Measurements from ENCODE around the gene FBXO8. TPM values are rescaled to one million over a fixed set of nuclear protein-coding genes. Genes with fewer than 3 reads are reported as not detected.

FBXO8 gene
- total RNA-seq, 1 experiment from 2014 or later = 9.9 TPM

GRCh38 chr4:174244441-174244840 is 39.0 kb downstream of the FBXO8 start:
- no peak overlapping the region for H3K4me3 ChIP-seq
- H3K36me3 ChIP-seq = no peaks in the 10 kb centered on the region
- H3K4me1 ChIP-seq = no peaks in the 10 kb centered on the region
- H3K27ac ChIP-seq = no peak overlapping the region
- H3K9me3 ChIP-seq (replicated peaks) = no peaks in the 10 kb centered on the region
- no peak for DNase-seq
- H3K27me3 ChIP-seq = no peaks in the 10 kb centered on the region

GRCh38 chr4:174241162-174241561 is 42.3 kb downstream of the FBXO8 start:
- Histone ChIP-seq H3K36me3 (no peaks in the 10 kb centered on the region), H3K27ac (no peak overlapping the region), H3K9me3 (replicated peaks) (no peaks in the 10 kb centered on the region), H3K27me3 (no peaks in the 10 kb centered on the region), H3K4me3 (no peak overlapping the region), H3K4me1 (no peaks in the 10 kb centered on the region)
- DNase-seq = no peak

- H3K9me3 ChIP-seq (replicated peaks) = no peaks in the 10 kb centered on the region
- H3K27ac ChIP-seq = no peak overlapping the region
- no peak for DNase-seq
- no peaks in the 10 kb centered on the region for H3K4me1 ChIP-seq
- no peak overlapping the region for H3K4me3 ChIP-seq
- no peaks in the 10 kb centered on the region for H3K27me3 ChIP-seq
- no peaks in the 10 kb centered on the region for H3K36me3 ChIP-seq
These were observed 47.1 kb downstream of the FBXO8 start for GRCh38 chr4:174236359-174236758.

- no peaks in the 10 kb centered on the region for H3K4me1 ChIP-seq
- no peak for DNase-seq
- H3K4me3 ChIP-seq = no peak overlapping the region
- no peaks in the 10 kb centered on the region for H3K36me3 ChIP-seq
- no peaks in the 10 kb centered on the region for H3K27me3 ChIP-seq
- no peak overlapping the region for H3K27ac ChIP-seq
- no peaks in the 10 kb centered on the region for H3K9me3 ChIP-seq (replicated peaks)
These were observed 52.8 kb downstream of the FBXO8 start for GRCh38 chr4:174230680-174231079.

- Histone ChIP-seq H3K27ac (no peak overlapping the region), H3K4me3 (no peak overlapping the region), H3K4me1 (no peaks in the 10 kb centered on the region), H3K36me3 (no peaks in the 10 kb centered on the region), H3K9me3 (replicated peaks) (no peaks in the 10 kb centered on the region), H3K27me3 (no peaks in the 10 kb centered on the region)
- no peak for DNase-seq
These were observed 53.3 kb downstream of the FBXO8 start for GRCh38 chr4:174230148-174230547.

GRCh38 chr4:174228988-174229387 is 54.5 kb downstream of the FBXO8 start:
- no peak overlapping the region for H3K4me3 ChIP-seq
- H3K27me3 ChIP-seq = no peaks in the 10 kb centered on the region
- no peak for DNase-seq

GRCh38 chr4:174225349-174226049 is 58.0 kb downstream of the FBXO8 start:
- Histone ChIP-seq H3K27me3 (no peaks in the 10 kb centered on the region), H3K27ac (no peak overlapping the region), H3K9me3 (replicated peaks) (no peaks in the 10 kb centered on the region), H3K4me3 (no peak overlapping the region), H3K4me1 (no peaks in the 10 kb centered on the region), H3K36me3 (no peaks in the 10 kb centered on the region)
- DNase-seq = no peak

More at GRCh38 chr4:174228988-174229387, 54.5 kb downstream of the FBXO8 start:
- H3K9me3 ChIP-seq (replicated peaks) = no peaks in the 10 kb centered on the region
- H3K4me1 ChIP-seq = no peaks in the 10 kb centered on the region
- H3K27ac ChIP-seq = no peak overlapping the region
- no peaks in the 10 kb centered on the region for H3K36me3 ChIP-seq

- DNase-seq = no peak
- Histone ChIP-seq H3K4me3 (no peak overlapping the region), H3K27ac (no peak overlapping the region), H3K27me3 (no peaks in the 10 kb centered on the region), H3K36me3 (no peaks in the 10 kb centered on the region), H3K4me1 (no peaks in the 10 kb centered on the region), H3K9me3 (replicated peaks) (no peaks in the 10 kb centered on the region)
These were observed 58.9 kb downstream of the FBXO8 start for GRCh38 chr4:174224550-174224949.

- DNase-seq = peak in 1 of 2 experiments; percentile 33
These were observed 61.1 kb downstream of the FBXO8 start for GRCh38 chr4:174222266-174222872.

GRCh38 chr4:174218127-174218790 is 65.2 kb downstream of the FBXO8 start:
- no peaks in the 10 kb centered on the region for H3K9me3 ChIP-seq (replicated peaks)
- no peaks in the 10 kb centered on the region for H3K4me1 ChIP-seq
- H3K36me3 ChIP-seq = no peaks in the 10 kb centered on the region
- DNase-seq = no peak
- H3K4me3 ChIP-seq = no peak overlapping the region
- no peaks in the 10 kb centered on the region for H3K27me3 ChIP-seq
- no peak overlapping the region for H3K27ac ChIP-seq

More at GRCh38 chr4:174222266-174222872, 61.1 kb downstream of the FBXO8 start:
- Histone ChIP-seq H3K36me3 (no peaks in the 10 kb centered on the region), H3K4me1 (no peaks in the 10 kb centered on the region), H3K4me3 (no peak overlapping the region), H3K27me3 (no peaks in the 10 kb centered on the region), H3K27ac (no peak overlapping the region), H3K9me3 (replicated peaks) (no peaks in the 10 kb centered on the region)

GRCh38 chr4:174217273-174218126 is 66.0 kb downstream of the FBXO8 start:
- no peaks in the 10 kb centered on the region for H3K27me3 ChIP-seq
- no peaks in the 10 kb centered on the region for H3K9me3 ChIP-seq (replicated peaks)
- no peak for DNase-seq
- no peaks in the 10 kb centered on the region for H3K4me1 ChIP-seq
- no peaks in the 10 kb centered on the region for H3K36me3 ChIP-seq
- no peak overlapping the region for H3K4me3 ChIP-seq
- no peak overlapping the region for H3K27ac ChIP-seq

GRCh38 chr4:174216799-174217272 is 66.6 kb downstream of the FBXO8 start:
- peak; percentile 15 to 48 for DNase-seq
- Histone ChIP-seq H3K4me3 (peak overlapping the region; percentile 53), H3K9me3 (replicated peaks) (no peaks in the 10 kb centered on the region)

GRCh38 chr4:174215961-174216680 is 67.3 kb downstream of the FBXO8 start:
- peak overlapping the region; percentile 14; the same call in 1 of the 2 replicates for H3K27ac ChIP-seq
- peak overlapping the region; percentile 53 for H3K4me3 ChIP-seq

More at GRCh38 chr4:174216799-174217272, 66.6 kb downstream of the FBXO8 start:
- Histone ChIP-seq H3K27ac (peak overlapping the region; percentile 14; the same call in 1 of the 2 replicates), H3K27me3 (no peaks in the 10 kb centered on the region), H3K36me3 (no peaks in the 10 kb centered on the region), H3K4me1 (no peaks in the 10 kb centered on the region)

GRCh38 chr4:174215057-174215456 is 68.4 kb downstream of the FBXO8 start:
- no peak for DNase-seq
- no peak overlapping the region for H3K4me3 ChIP-seq
- no peaks in the 10 kb centered on the region for H3K27me3 ChIP-seq
- no peaks in the 10 kb centered on the region for H3K36me3 ChIP-seq
- no peaks in the 10 kb centered on the region; the same call in 1 of the 2 replicates for H3K4me1 ChIP-seq
- H3K9me3 ChIP-seq (replicated peaks) = no peaks in the 10 kb centered on the region
- H3K27ac ChIP-seq = no peak overlapping the region

More at GRCh38 chr4:174215961-174216680, 67.3 kb downstream of the FBXO8 start:
- no peaks in the 10 kb centered on the region for H3K4me1 ChIP-seq
- H3K27me3 ChIP-seq = no peaks in the 10 kb centered on the region
- H3K9me3 ChIP-seq (replicated peaks) = no peaks in the 10 kb centered on the region
- no peaks in the 10 kb centered on the region for H3K36me3 ChIP-seq
- DNase-seq = peak; percentile 14 to 43
